SK-N-SH (cell line): ENCODE data around the gene EIF5. TPM values are rescaled to one million over a fixed set of nuclear protein-coding genes. Genes with fewer than 3 reads are reported as not detected.

Source experiments
- CTCF ChIA-PET: fragments of 300-600, 350-600 bp; formaldehyde crosslinking; extraction: SDS; loops from one replicate; lab custom pipeline; 2021; lab: Yijun Ruan, JAX
- POLR2A ChIA-PET: fragments of 350-600 bp; sonication (Branson Sonifier 250); formaldehyde crosslinking; extraction: SDS; loops from one replicate; lab custom pipeline; 2020; ENCODE audit warnings: antibody characterized with exemption, inconsistent platforms; lab: Yijun Ruan, JAX
- DNase-seq: peaks from one replicate; pipeline ENCODE4 v3.0.0; 2012
- H2AFZ ChIP-seq: fragments of 200-600 bp; sonication (generic); 2 replicates; pipeline ENCODE4 v1.8.1; 2016; ENCODE audit warnings: antibody characterized with exemption, mild to moderate bottlenecking, low read depth
- H3F3A ChIP-seq: fragments of 200-600 bp; sonication (generic); replicated peaks from 2 replicates; pipeline ENCODE3; 2016; ENCODE audit warnings: antibody characterized with exemption, mild to moderate bottlenecking; ENCODE audit not compliant: insufficient read depth
- H3K27ac ChIP-seq, 2 experiments: fragments of 200-500 bp in 1 of 2; fragments of 200-600 bp in 1 of 2; sonication (Bioruptor generic) in 1 of 2; sonication (generic), shearing (Covaris generic) in 1 of 2; 2 replicates each; pipeline versions ENCODE4 v1.5.1 to v1.6.1; 2014 to 2016; ENCODE audit warnings: low read depth in 2 of 2, inconsistent platforms in 1 of 2, low read length in 1 of 2, mild to moderate bottlenecking in 1 of 2, mixed read lengths in 1 of 2
- H3K27me3 ChIP-seq: fragments of 200-600 bp; sonication (generic), shearing (Covaris generic); 2 replicates; pipeline ENCODE4 v1.6.1; 2016; ENCODE audit warnings: mixed run types; ENCODE audit not compliant: insufficient read depth
- H3K36me3 ChIP-seq, 2 experiments: fragments of 200-500 bp in 1 of 2; fragments of 200-600 bp in 1 of 2; sonication (Bioruptor generic) in 1 of 2; sonication (generic) in 1 of 2; replicated peaks in 1 of 2; 2 replicates each; pipeline versions ENCODE3 to v1.5.1; 2014 to 2016; ENCODE audit warnings: low read length in 1 of 2, mild to moderate bottlenecking in 1 of 2; ENCODE audit not compliant: insufficient read depth in 2 of 2, control insufficient read depth in 1 of 2
- H3K4me1 ChIP-seq, 2 experiments: fragments of 200-500 bp in 1 of 2; fragments of 200-600 bp in 1 of 2; sonication (Bioruptor generic) in 1 of 2; sonication (generic), shearing (Covaris generic) in 1 of 2; 2 replicates each; pipeline versions ENCODE4 v1.5.1 to v1.6.1; 2014 to 2016; ENCODE audit warnings: low read depth in 1 of 2, low read length in 1 of 2, mixed run types in 1 of 2; ENCODE audit not compliant: insufficient read depth in 2 of 2, control insufficient read depth in 1 of 2
- H3K4me2 ChIP-seq: fragments of 200-600 bp; sonication (generic), shearing (Covaris generic); 2 replicates; pipeline ENCODE4 v1.6.1; 2017; ENCODE audit warnings: mixed run types
- H3K4me3 ChIP-seq, 2 experiments: fragments of 200-500 bp in 1 of 2; fragments of 200-600 bp in 1 of 2; sonication (Bioruptor generic) in 1 of 2; sonication (generic), shearing (Covaris generic) in 1 of 2; 2 replicates each; pipeline versions ENCODE4 v1.5.1 to v1.8.1; 2014 to 2016; ENCODE audit warnings: low read depth in 2 of 2, inconsistent platforms in 1 of 2, low read length in 1 of 2, mild to moderate bottlenecking in 1 of 2, mixed read lengths in 1 of 2, moderate library complexity in 1 of 2
- H3K79me2 ChIP-seq: fragments of 200-600 bp; sonication (generic); 2 replicates; pipeline ENCODE4 v1.8.1; 2017; ENCODE audit warnings: mild to moderate bottlenecking; ENCODE audit not compliant: insufficient read depth
- H3K9ac ChIP-seq: fragments of 200-600 bp; sonication (generic); 2 replicates; pipeline ENCODE4 v1.6.1; 2017; ENCODE audit warnings: mixed run types
- H3K9me2 ChIP-seq: fragments of 200-600 bp; sonication (generic); 2 replicates; pipeline ENCODE4 v1.6.1; 2017; ENCODE audit warnings: mixed run types
- H3K9me3 ChIP-seq: fragments of 200-600 bp; sonication (generic); 2 replicates; pipeline ENCODE4 v1.6.1; 2017; ENCODE audit warnings: mixed run types, mild to moderate bottlenecking, moderate library complexity
- H4K20me1 ChIP-seq: fragments of 200-600 bp; sonication (generic); 2 replicates; pipeline ENCODE4 v1.6.1; 2017; ENCODE audit warnings: mild to moderate bottlenecking, mixed run types; ENCODE audit not compliant: insufficient read depth
- CHD2 ChIP-seq: fragments of 150-350 bp; IDR thresholded peaks from 2 replicates; pipeline ENCODE4 v1.6.1; 2018; ENCODE audit warnings: low read length; ENCODE audit not compliant: partially characterized antibody
- EP300 ChIP-seq, 2 experiments: IDR thresholded peaks; 2 replicates each; pipeline versions ENCODE4 v1.4.0 to v1.6.1; 2012; ENCODE audit warnings: borderline replicate concordance in 1 of 2, low read depth in 1 of 2, low read length in 1 of 2
- FOXJ3 ChIP-seq: sonication (generic); formaldehyde crosslinking; IDR thresholded peaks from 2 replicates; pipeline ENCODE4 v1.5.1; 2020; ENCODE audit warnings: mild to moderate bottlenecking, missing genetic modification reagents
- FOXM1 ChIP-seq: IDR thresholded peaks from 2 replicates; pipeline ENCODE4 v1.4.0; 2012; ENCODE audit warnings: low read depth, mild to moderate bottlenecking
- GABPA ChIP-seq: IDR thresholded peaks from 2 replicates; pipeline ENCODE4 v1.4.0; 2012; ENCODE audit warnings: low read depth, mild to moderate bottlenecking
- GATA2 ChIP-seq: sonication (generic); formaldehyde crosslinking; IDR thresholded peaks from 2 replicates; pipeline ENCODE4 v1.5.0; 2020; ENCODE audit warnings: mild to moderate bottlenecking, missing genetic modification reagents
- JUND ChIP-seq: IDR thresholded peaks from 2 replicates; pipeline ENCODE4 v1.4.0; 2012
- MXI1 ChIP-seq: IDR thresholded peaks from 2 replicates; pipeline ENCODE4 v1.6.1; 2012; ENCODE audit warnings: mild to moderate bottlenecking, low read depth, low read length, improper control_type of control experiment
- NFIC ChIP-seq: IDR thresholded peaks from 2 replicates; pipeline ENCODE4 v1.4.0; 2012; ENCODE audit warnings: borderline replicate concordance
- NRF1 ChIP-seq: IDR thresholded peaks from 2 replicates; pipeline ENCODE4 v1.6.1; 2012; ENCODE audit warnings: low read depth, mild to moderate bottlenecking, low read length
- PBX3 ChIP-seq: IDR thresholded peaks from 2 replicates; pipeline ENCODE4; 2012
- RCOR1 ChIP-seq: fragments of 150-350 bp; IDR thresholded peaks from 2 replicates; pipeline ENCODE4 v1.6.1; 2017; ENCODE audit warnings: antibody characterized with exemption, low read length
- RFX5 ChIP-seq: IDR thresholded peaks from 2 replicates; pipeline ENCODE4 v1.6.1; 2012; ENCODE audit warnings: mild to moderate bottlenecking, improper control_type of control experiment, low read length
- RXRA ChIP-seq: IDR thresholded peaks from 2 replicates; pipeline ENCODE4 v1.4.0; 2012; ENCODE audit warnings: low read depth, mild to moderate bottlenecking, borderline replicate concordance
- TAF1 ChIP-seq: IDR thresholded peaks from 2 replicates; pipeline ENCODE4 v1.6.1; 2012; ENCODE audit warnings: low read depth, mild to moderate bottlenecking, low read length, moderate library complexity, borderline replicate concordance
- TCF12 ChIP-seq: IDR thresholded peaks from 2 replicates; pipeline ENCODE4 v1.4.0; 2012
- USF1 ChIP-seq: IDR thresholded peaks from 2 replicates; pipeline ENCODE4 v1.4.0; 2012; ENCODE audit warnings: low read depth, borderline replicate concordance
- USF2 ChIP-seq: fragments of 150-350 bp; IDR thresholded peaks from 2 replicates; pipeline ENCODE4 v1.6.1; 2017; ENCODE audit warnings: antibody characterized with exemption, low read length, low read depth, borderline replicate concordance
- YY1 ChIP-seq: IDR thresholded peaks from 2 replicates; pipeline ENCODE4 v1.4.0; 2012; ENCODE audit warnings: low read depth, mild to moderate bottlenecking
- WGBS: methylation state at CpG from one replicate; pipeline ENCODE4 v1.1.6; 2017; ENCODE audit warnings: low lambda C conversion rate; 5-methylcytosine and 5-hydroxymethylcytosine counted together
- polyA plus RNA-seq, 3 experiments: library from polyadenylated mRNA; depleted of rRNA; stranded (reverse); fragments of >200 nt; gene quantifications; 2 replicates each; pipeline ENCODE4 v1.2.3, GENCODE V29; 2012
- TF ChIP-seq, protein P1 (sequence below): IDR thresholded peaks from 2 replicates; pipeline ENCODE4 v1.6.1; 2012; ENCODE audit warnings: mild to moderate bottlenecking, low read depth, low read length, moderate library complexity

EIF5 gene
- polyA plus RNA-seq, 1 of the 3 experiments (the other 2 are of a cell fraction), result 127 TPM

DNA sequence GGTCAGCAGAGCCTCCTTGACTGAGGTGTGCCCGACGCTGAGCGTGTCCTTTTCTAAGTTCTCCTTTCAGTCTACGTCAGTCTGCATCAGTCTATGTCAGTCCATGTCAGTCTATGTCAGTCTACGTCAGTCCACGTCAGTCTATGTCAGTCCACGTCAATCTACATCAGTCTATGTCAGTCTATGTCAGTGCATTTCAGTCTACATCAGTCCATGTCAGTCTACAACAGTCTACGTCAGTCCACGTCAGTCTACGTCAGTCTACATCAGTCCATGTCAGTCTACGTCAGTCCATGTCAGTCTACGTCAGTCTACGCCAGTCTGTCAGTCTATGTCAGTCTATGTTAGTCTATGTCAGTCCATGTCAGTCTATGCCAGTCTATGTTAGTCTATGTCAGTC lies 15.9 kb downstream of the EIF5 start (continued):
- TF ChIP-seq NRF1 (no peak), FOXM1 (no peak), TCF12 (no peak), FOXJ3 (CRISPR knock-in tag) (no peak), CHD2 (no peak), GATA2 (CRISPR knock-in tag) (no peak)

DNA sequence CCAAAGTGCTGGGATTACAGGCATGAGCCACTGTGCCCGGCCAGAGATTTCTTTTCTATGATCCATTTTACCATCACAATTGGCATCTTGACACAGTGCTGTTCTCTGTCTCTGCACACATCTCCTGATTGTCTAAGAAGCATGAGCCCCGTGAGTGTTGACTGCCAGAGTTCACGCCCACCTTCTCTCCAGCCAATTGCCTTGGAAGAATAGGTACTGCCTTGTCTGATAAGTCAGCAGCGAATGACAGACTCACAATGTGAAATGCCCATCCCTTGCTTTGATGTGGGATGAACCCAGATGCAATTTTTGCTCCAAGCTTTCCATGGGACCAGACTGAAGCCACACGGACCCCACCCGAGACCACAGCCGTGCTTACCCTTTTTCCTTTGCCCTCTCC lies 19.3 kb downstream of the EIF5 start:
- no peak overlapping the region for H3K27ac ChIP-seq
- TF ChIP-seq YY1, result no peak
- no peak for TF ChIP-seq GABPA
- no peak for TF ChIP-seq USF2
- TF ChIP-seq RFX5, result no peak
- H3K4me1 ChIP-seq, result peaks cover 3 to 4% of the 10 kb centered on the region in 2 experiments; a peak in 2 of 4 replicates
- no peak overlapping the region for H3K4me2 ChIP-seq
- DNase-seq, result no peak
- WGBS, result 73% methylated on average over 7 of the region's 7 CpGs
- H3F3A ChIP-seq, result no peaks in the 10 kb centered on the region
- no peaks in the 10 kb centered on the region for H3K9me2 ChIP-seq
- H3K9me3 ChIP-seq, result no peaks in the 10 kb centered on the region
- H2AFZ ChIP-seq, result no peak overlapping the region
- ChIA-PET POLR2A (no interaction called here), CTCF (interaction anchor here (0.6 to 1.4 kb wide), 2 partner anchors 8 to 38 kb away, joined by 3 to 8 read pairs; no protein-coding TSS in a partner anchor)
- H4K20me1 ChIP-seq, result no peaks in the 10 kb centered on the region
- H3K36me3 ChIP-seq, result no peaks in the 10 kb centered on the region
- no peak overlapping the region for H3K9ac ChIP-seq
- no peak overlapping the region for H3K4me3 ChIP-seq
- no peaks in the 10 kb centered on the region for H3K79me2 ChIP-seq
- no peaks in the 10 kb centered on the region for H3K27me3 ChIP-seq

GRCh38 chr14:103354141-103354540 lies 20.1 kb downstream of the EIF5 start:
- CTCF ChIA-PET, result interaction anchor here (0.6 to 2.1 kb wide), 5 partner anchors 9 to 37 kb away, joined by 3 to 12 read pairs (median 8); no protein-coding TSS in a partner anchor
- WGBS, result 69% methylated on average over 7 of the region's 7 CpGs
- Histone ChIP-seq H3K4me3 (no peak overlapping the region), H3K27me3 (no peaks in the 10 kb centered on the region), H3K9ac (no peak overlapping the region), H3F3A (no peaks in the 10 kb centered on the region), H3K9me3 (no peaks in the 10 kb centered on the region), H3K4me2 (no peak overlapping the region), H4K20me1 (no peaks in the 10 kb centered on the region), H3K27ac (no peak overlapping the region), H2AFZ (no peak overlapping the region), H3K79me2 (no peaks in the 10 kb centered on the region), H3K9me2 (no peaks in the 10 kb centered on the region), H3K4me1 (peaks cover 3 to 4% of the 10 kb centered on the region in 2 experiments; a peak in 2 of 4 replicates), H3K36me3 (no peaks in the 10 kb centered on the region)
- POLR2A ChIA-PET, result no interaction called here
- DNase-seq, result no peak
- no peak for TF ChIP-seq NFIC
- TF ChIP-seq RXRA, result no peak
- TF ChIP-seq JUND, result no peak
- no peak for TF ChIP-seq USF2
- TF ChIP-seq MXI1, result no peak
- no peak for TF ChIP-seq USF1
- TF ChIP-seq PBX3, result no peak
- TF ChIP-seq EP300 (IDR thresholded peaks at IDR 0.05; ENCODE audit: borderline replicate concordance in 1 of 2, low read depth in 1 of 2, low read length in 1 of 2), result no peak
- no peak for TF ChIP-seq RCOR1
- no peak for TF ChIP-seq TAF1
- no peak for TF ChIP-seq NRF1
- TF ChIP-seq, protein P1, sequence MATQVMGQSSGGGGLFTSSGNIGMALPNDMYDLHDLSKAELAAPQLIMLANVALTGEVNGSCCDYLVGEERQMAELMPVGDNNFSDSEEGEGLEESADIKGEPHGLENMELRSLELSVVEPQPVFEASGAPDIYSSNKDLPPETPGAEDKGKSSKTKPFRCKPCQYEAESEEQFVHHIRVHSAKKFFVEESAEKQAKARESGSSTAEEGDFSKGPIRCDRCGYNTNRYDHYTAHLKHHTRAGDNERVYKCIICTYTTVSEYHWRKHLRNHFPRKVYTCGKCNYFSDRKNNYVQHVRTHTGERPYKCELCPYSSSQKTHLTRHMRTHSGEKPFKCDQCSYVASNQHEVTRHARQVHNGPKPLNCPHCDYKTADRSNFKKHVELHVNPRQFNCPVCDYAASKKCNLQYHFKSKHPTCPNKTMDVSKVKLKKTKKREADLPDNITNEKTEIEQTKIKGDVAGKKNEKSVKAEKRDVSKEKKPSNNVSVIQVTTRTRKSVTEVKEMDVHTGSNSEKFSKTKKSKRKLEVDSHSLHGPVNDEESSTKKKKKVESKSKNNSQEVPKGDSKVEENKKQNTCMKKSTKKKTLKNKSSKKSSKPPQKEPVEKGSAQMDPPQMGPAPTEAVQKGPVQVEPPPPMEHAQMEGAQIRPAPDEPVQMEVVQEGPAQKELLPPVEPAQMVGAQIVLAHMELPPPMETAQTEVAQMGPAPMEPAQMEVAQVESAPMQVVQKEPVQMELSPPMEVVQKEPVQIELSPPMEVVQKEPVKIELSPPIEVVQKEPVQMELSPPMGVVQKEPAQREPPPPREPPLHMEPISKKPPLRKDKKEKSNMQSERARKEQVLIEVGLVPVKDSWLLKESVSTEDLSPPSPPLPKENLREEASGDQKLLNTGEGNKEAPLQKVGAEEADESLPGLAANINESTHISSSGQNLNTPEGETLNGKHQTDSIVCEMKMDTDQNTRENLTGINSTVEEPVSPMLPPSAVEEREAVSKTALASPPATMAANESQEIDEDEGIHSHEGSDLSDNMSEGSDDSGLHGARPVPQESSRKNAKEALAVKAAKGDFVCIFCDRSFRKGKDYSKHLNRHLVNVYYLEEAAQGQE, result no peak
- no peak for TF ChIP-seq GABPA
